NOMO-1 (cell line): Measurements from ENCODE around the gene BID.

Experiments
- DNase-seq, 2 experiments: peaks; one replicate each; lab custom pipeline; 2025; ENCODE audit not compliant: unreplicated experiment in 2 of 2; lab: John Stamatoyannopoulos, UW

Gene BID

DNA sequence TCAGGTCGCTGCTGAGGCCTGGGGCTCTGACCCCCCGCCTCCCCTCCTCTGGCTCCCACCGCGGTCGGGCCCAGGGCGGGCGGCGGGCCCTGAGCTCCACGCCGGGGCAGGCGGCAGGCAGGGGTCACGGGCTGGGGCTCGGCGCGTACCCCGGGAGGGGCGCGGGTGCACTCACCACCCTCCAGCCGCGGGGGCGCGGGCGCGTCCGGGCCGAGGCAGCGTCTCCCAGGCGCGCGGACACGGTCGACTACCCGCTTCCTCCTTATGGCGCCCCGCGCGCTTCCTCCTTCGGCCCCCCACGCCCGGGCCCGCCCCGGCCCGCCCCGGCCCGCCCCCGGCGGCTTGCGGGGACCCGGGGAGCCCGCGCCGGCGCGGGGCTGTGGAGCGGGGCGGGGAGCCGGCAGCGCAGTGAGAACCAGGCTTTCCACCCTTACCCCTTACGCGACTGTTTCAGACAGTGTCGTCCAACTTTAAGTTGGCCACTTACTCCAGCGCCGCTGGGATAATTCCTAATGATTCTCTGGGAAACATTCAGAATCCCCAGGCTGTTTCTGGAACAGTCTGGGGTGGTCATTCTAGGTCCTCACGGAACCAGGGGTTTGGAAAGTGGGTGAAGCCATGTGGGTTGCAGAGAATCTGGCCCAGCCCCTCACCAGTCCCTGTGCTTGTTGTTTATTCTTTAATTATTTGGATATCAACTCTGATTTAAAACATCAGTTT, at the start of gene BID:
Gene BID, minus strand, starts transcription at position 264 of the 720 bp plus-strand sequence. CDS start 24,353 bp downstream, outside the sequence.
- DNase-seq = peak; percentile 52 to 76

GRCh38 chr22:17823964-17824363, 49.7 kb upstream of the BID start:
- DNase-seq = no peak

DNA sequence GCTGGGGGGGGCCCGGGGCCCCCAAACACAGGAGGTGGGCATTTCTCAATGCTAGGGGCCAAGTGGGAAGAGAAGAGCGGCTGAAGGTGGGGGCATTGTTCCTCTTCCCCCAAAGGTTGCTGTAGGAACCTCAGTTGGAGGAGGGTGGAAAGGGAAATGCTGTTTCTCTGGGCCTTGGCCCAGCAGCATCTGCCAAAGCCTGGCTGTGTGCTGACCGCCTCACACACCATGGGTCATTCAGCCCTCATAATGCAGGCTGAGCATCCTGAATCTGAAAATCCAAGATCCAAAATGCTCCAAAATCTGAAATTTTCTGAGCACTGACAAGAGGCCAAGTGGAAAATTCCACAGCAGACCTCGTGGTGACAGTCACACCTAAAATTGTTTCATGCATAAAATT, 49.0 kb upstream of the BID start:
- DNase-seq = no peak

DNA sequence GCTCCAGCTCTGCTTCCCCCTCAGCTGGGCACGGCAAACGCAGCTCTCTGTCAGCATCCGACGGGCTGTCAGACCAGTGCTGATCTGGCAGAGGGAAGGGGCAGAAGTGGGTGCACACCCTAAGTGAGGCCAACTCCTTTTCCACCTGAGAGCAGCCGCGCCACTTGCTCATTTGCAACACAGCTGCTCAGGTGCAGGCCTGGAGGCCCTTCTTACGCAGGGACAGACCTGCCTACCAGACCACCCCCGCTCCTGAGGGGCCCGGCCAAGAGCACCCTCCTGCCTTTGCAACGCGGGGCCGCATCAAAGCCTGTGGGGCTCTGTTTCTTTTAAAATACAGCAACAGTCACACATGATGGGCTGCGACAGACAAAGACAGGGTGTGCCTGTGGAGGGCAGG, 47.8 kb upstream of the BID start:
- DNase-seq = no peak

- peak in 1 of 2 experiments; percentile 3 for DNase-seq
Measured at GRCh38 chr22:17820879-17821439, 46.7 kb upstream of the BID start.

- DNase-seq = no peak
Measured at GRCh38 chr22:17818649-17819048, 44.4 kb upstream of the BID start.

GRCh38 chr22:17818180-17818579, 43.9 kb upstream of the BID start:
- DNase-seq = no peak

DNA sequence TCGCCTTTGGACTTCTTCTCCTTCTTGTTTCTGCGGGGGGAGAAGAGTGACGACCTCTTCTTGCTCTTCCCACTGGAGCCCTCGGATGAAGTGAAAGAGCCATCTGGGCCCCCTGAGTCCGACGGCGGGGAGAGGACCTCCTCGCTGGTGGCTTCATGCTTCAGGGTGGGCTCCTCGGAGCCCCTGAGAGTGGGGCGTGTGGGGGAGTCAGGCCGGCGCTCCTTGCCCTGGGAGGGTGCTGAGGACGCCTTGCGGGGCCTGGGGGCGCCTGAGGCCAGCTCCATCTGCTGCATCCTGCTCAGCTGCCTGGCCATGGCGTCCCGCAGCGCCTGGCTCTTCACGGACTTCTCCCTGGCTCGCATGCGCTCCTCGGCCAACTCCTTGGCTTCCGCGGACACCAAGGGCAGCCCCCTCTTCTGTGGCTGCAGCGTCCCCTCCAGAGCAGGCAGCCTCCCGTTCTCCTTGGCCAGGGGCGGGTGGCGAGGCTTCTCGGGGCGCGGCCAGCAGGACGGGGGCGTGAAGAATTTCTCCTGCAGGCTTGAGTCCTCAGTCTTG, 43.3 kb upstream of the BID start:
- no peak for DNase-seq

DNA sequence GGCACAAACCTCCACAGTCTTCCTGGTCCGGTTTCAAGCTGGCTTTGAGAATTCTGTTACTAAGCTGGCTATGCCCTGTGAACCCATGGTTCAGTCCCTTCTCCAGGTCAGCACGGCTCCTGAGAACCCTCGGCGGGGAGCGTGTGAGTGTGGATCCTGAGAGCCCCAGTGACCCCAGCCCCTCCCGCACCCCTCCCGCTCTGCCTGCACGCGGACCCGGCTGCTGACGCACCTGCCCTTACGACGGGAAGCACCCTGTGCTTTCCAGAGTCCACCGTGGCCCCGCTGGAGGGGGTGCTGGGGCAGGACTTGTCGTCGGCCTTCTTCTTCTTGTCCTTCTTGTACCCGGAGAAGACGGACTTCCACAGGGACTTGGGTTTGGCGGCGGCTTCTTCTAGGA, 42.8 kb upstream of the BID start:
- no peak for DNase-seq

DNA sequence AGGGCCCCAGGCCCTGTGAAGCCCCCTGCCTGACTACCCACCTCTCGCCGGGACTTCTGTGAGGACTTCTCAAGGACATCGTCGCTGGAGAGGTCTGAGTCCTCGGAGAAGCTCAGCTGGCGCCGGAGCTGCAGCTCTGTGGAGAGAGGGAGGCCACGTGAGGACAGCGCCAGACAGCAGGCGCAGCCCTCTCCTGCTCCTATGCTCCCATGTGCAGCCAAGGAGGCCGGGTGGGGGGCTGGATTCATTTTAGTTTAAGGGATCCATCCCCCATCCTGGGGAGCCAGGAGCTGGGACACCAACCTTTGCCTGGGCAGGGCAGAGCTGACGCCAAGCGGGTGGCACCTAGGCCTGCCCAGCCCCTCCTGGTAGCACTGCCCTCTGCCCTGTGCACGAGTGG, 42.4 kb upstream of the BID start:
- no peak for DNase-seq

DNA sequence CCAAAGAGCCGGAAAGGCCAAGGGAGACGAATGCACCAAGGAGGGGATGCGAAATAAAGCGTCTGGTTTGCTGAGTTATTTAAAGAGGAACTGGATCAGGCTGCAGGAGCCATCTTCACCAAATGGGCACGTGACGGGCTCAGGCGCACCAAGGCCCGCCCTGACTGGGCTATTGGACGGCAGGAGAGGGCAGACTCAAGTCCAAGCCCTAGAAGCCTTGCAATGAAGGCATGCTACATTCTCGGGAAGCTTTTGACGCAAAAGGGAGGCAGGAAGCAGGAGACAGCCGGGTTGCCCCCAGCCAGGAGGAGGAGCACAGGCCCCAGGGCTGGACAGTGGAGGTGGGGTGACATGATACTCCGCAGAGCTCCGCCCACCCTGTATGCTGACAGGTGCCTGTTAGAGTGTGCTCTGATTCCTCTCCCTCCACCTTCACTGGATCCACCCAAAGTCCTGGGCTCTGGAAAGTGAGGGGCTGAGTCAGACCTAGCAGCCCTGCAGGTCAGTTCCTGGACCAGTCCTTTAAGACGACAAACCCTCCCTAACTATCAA, 41.5 kb upstream of the BID start:
- no peak for DNase-seq

DNA sequence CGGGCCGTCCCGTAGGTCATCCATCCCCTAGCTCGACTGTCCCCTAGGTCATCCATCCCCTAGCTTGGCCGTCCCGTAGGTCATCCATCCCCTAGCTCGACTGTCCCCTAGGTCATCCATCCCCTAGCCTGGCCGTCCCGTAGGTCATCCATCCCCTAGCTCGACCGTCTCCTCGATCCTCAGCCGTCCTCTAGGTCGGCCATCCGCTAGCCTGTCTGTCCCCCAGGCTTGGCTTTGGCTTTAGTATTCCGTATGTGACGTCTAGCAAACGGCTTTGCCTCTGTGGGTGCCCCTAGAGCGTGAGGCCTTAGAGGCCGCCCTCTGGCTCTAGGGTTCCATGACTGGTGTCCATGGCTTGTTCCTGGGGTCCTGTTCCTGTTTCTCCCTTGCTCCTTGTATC, 40.6 kb upstream of the BID start:
- DNase-seq = no peak

DNA sequence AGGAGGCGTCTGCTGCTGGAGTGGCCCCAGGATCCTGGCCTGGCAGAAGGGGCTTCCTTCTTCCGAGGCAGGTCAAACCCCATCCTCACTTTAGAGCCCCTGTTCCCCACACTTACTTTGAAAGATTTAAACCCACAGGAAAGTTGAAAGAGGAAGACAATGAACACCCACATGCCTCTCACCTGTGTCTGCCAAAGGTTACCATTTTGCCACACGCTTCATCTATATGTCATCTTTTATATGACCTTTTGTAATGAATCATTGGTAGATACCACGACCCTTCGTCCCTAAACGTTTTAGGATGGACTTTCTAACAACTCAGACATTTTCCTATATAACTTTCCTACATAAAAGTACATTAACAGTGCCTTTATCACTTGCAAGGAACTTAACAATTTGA, 39.8 kb upstream of the BID start:
- no peak for DNase-seq

DNA sequence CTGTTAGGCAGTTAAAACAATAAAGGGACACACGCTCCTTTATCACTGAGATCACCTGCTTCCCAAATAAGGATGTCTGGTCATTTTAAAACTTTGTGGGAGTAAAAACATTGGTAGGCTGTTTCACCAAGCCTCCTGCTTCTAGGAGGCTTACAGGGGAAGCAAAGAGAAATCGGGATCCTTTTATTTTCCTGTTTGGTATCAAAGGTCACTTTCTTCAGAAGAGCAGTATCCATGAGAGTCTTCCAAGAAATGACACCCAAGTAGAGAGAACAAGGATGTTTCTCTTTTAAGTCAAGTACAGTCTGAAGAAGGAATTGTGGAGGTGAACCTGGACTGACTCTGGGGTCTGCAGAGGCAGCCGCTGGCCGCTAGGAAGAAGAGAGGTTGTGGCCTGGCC, 36.9 kb upstream of the BID start:
- no peak for DNase-seq

DNA sequence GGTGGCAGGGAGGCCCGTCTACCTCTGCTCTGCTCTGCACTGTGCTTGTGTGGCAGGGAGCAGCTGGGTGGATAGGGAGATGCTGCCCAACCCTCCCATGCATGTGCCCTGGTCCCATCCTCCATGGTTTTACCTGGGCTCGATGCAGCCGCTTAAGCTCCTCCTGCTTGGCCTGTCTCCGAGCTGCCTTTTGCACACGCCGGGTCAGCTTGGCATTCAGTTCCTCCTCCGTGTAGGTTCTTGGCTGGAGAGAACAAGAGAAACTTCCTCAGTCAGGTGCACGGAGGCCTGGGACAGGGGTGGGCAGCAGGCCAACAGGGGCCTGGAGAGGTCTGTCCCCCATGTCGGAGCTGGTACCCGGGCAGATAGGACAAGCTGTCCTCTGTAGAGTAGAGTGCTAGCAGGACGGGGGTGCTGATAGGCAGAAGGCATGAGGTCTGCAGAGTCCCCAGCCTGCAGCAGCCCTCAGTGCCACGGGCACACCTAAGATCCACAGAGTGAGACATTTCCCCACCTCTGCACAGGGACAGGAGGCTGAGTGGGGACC, 36.4 kb upstream of the BID start:
- DNase-seq = no peak

- no peak for DNase-seq
Measured at GRCh38 chr22:17808693-17809403, 34.6 kb upstream of the BID start.

DNA sequence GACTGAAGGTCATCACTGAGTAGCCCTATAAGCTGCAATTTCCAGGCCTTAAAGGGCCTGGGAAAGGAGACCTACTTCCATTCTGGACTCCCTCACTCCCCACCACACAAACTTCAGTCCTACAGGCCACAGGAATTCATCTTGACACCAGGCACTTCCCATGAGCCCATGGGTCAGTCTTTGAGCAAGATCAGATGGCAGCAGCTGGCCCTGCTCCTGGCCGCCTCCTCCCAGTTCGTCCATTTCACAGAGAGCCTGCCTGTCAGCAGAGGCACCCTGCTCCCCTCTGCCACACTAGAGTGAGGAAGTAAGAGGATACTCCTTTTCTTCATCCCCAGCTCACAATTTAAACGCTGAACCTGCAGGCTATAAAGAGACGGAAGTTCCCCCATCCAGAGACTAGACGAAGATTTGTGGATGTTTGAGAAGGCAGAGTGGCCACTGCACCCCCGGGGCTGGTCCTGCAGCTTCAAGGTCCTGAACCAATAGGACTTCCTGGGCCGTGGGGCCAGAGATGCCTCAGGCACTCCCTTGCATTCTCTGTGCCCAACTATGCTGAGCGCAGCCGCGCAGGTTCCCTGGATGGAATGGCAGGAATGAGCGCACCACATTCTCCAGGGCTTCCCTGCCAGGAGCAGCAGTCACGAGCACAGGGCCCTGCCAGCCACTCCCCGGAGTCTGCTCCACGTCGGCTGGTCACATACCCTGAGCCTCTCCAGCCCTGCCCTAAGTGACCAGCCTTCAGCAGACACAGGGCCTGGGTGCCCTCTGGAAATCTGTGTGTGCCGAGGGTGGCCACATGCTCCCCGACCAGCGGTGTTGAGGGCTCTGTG, 33.5 kb upstream of the BID start:
- no peak for DNase-seq

DNA sequence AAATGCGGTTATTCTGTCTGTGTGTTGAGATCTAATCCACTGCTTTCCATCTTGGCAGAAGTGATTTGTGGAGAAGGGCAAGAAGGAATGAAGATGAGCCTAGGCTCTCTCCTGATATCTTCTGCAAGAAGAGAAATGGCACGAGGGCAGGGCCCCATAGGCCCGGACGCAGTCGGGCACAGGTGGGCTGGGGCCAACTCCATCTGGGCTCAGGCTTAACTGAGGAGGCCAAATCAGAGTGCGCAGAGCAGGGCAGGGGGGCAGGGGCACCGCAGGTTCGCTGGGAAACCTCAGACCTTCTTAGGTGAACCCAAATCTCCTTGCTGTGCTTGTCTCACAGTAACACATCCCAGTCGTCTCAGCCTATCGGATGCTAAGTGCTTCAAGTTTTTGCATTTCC, 32.8 kb upstream of the BID start:
- DNase-seq = no peak

- no peak for DNase-seq
Measured at GRCh38 chr22:17806437-17806836, 32.2 kb upstream of the BID start.

- DNase-seq = no peak
Measured at GRCh38 chr22:17804331-17805080, 30.2 kb upstream of the BID start.
